ENCODE results near the gene MGME1. TPM values are rescaled to one million over a fixed set of nuclear protein-coding genes. Genes with fewer than 3 reads are reported as not detected.

MGME1 gene
- total and polyA plus RNA-seq, 9 of the 15 experiments (the other 6 are each of a cell fraction or from before 2014, with no cell fraction given), result 13.4 to 45.1 (median 30.6) TPM

GRCh38 chr20:18012901-18013300, 44.1 kb downstream of the MGME1 start:
- H3K9me1 ChIP-seq (ENCODE audit: control insufficient read depth, insufficient read depth, low read length), result no peaks in the 10 kb centered on the region
- 13% methylated on average over 2 of the region's 2 CpGs for WGBS (ENCODE audit: insufficient coverage, low coverage, missing lambda C conversion rate)
- no peak overlapping the region for H2AFZ ChIP-seq (ENCODE audit: low read depth, low read length)
- H3K4me3 ChIP-seq, result no peak overlapping the region
- ChIA-PET POLR2A (no interaction called here), CTCF (ENCODE audit: low intra/inter-chr PET ratio) (no interaction called here)
- H3K9ac ChIP-seq (ENCODE audit: insufficient read depth in 1 of 2, low read depth in 2 of 2, low read length in 2 of 2), result no peak overlapping the region
- intact Hi-C loops (cut with micrococcal nuclease), result loop anchor here (10.0 kb wide), 1 partner anchor 262 kb away; no protein-coding TSS in a partner anchor
- ATAC-seq, result no peak
- FAIRE-seq, result no peak
- H3K4me1 ChIP-seq (replicated peaks in 1 of 2; ENCODE audit: control insufficient read depth in 2 of 2, insufficient read depth in 2 of 2, low read length in 2 of 2), result peaks cover 0 to 4% of the 10 kb centered on the region in 2 experiments; a peak in 1 of 5 replicates
- no peaks in the 10 kb centered on the region for H3K9me3 ChIP-seq (replicated peaks; ENCODE audit: control insufficient read depth, insufficient read depth, low read depth, low read length)
- no peak for DNase-seq (ENCODE audit: extremely low read depth in 1 of 4, low spot score in 3 of 4)
- no peak overlapping the region for H3K27ac ChIP-seq (ENCODE audit: extremely low read depth, low read depth, low read length)
- no peaks in the 10 kb centered on the region for H3K36me3 ChIP-seq (ENCODE audit: control insufficient read depth, insufficient read depth, low read length)
- no peaks in the 10 kb centered on the region for H3K79me2 ChIP-seq (ENCODE audit: control insufficient read depth, insufficient read depth, low read length)
- no peak overlapping the region for H3K4me2 ChIP-seq (ENCODE audit: insufficient read depth, low read length)
- no peaks in the 10 kb centered on the region for H4K20me1 ChIP-seq (replicated peaks; ENCODE audit: control insufficient read depth, insufficient read depth, low read length)
- no peaks in the 10 kb centered on the region for H3K27me3 ChIP-seq (ENCODE audit: control insufficient read depth in 2 of 2, insufficient read depth in 2 of 2, low read length in 2 of 2)
- in situ Hi-C loops (cut with MboI), result no loop called here
- BruUV-seq (replicated peaks), result no TSS peak
- no peak for TF ChIP-seq ZNF280B (CRISPR knock-in tag; IDR thresholded peaks at IDR 0.05)
- no peak for TF ChIP-seq MEF2A (IDR thresholded peaks at IDR 0.05; ENCODE audit: control insufficient read depth, low read depth, low read length)
- no peak for TF ChIP-seq RBM14 (IDR thresholded peaks at IDR 0.05; ENCODE audit: borderline replicate concordance, insufficient read depth, low read depth, low read length)
- TF ChIP-seq CHAMP1 (IDR thresholded peaks at IDR 0.05), result no peak
- no peak for TF ChIP-seq HES1 (IDR thresholded peaks at IDR 0.05; ENCODE audit: low read depth)
- TF ChIP-seq ZNF551 (CRISPR knock-in tag; IDR thresholded peaks at IDR 0.05), result no peak
- no peak for TF ChIP-seq ZNF592 (IDR thresholded peaks at IDR 0.05)
- no peak for TF ChIP-seq FOXP1 (CRISPR knock-in tag; IDR thresholded peaks at IDR 0.05)
- no peak for TF ChIP-seq ELK1 (CRISPR knock-in tag; IDR thresholded peaks at IDR 0.05)
- TF ChIP-seq SRSF3 (IDR thresholded peaks at IDR 0.05; ENCODE audit: insufficient read depth, low read length), result no peak
- no peak for TF ChIP-seq BRD4 (IDR thresholded peaks at IDR 0.05)
